Ectodermal cell (in vitro differentiated cells): Measurements from ENCODE around the gene NAT10. TPM values are rescaled to one million over a fixed set of nuclear protein-coding genes. Genes with fewer than 3 reads are reported as not detected.
"Not testable (repeated sequence)": the region's sequence is repeated elsewhere in the genome, so short reads cannot be mapped to it uniquely, and the experiment has no call there.

Experiments used
- H3K27ac ChIP-seq: 2 replicates; pipeline ENCODE4 v1.7.0; 2013; ENCODE audit warnings: mild to moderate bottlenecking, low read depth, low read length; ENCODE audit not compliant: insufficient read depth, poor library complexity, severe bottlenecking
- H3K27me3 ChIP-seq: 2 replicates; pipeline ENCODE4 v1.7.0; 2013; ENCODE audit warnings: mild to moderate bottlenecking, low read length; ENCODE audit not compliant: insufficient read depth, control insufficient read depth, poor library complexity, severe bottlenecking
- H3K36me3 ChIP-seq: one replicate; pipeline ENCODE4 v1.7.0; 2013; ENCODE audit warnings: low read length; ENCODE audit not compliant: control insufficient read depth, insufficient read depth
- H3K4me1 ChIP-seq: one replicate; pipeline ENCODE4 v1.7.0; 2013; ENCODE audit warnings: low read length; ENCODE audit not compliant: control insufficient read depth, insufficient read depth
- H3K4me3 ChIP-seq: 2 replicates; pipeline ENCODE4 v1.7.0; 2013; ENCODE audit warnings: low read depth, low read length, control low read depth; ENCODE audit not compliant: insufficient read depth
- H3K9me3 ChIP-seq: 2 replicates; pipeline ENCODE4 v1.7.0; 2013; ENCODE audit warnings: mild to moderate bottlenecking, low read length, moderate library complexity; ENCODE audit not compliant: control insufficient read depth
- WGBS, 2 experiments: methylation state at CpG; one replicate each; pipeline ENCODE4 v1.1.7; 2013; ENCODE audit warnings: missing lambda C conversion rate in 2 of 2; 5-methylcytosine and 5-hydroxymethylcytosine counted together
- polyA plus RNA-seq, 4 experiments: library from polyadenylated mRNA; stranded (reverse); fragments of 50-300 nt; gene quantifications; one replicate each; pipeline ENCODE4 v1.2.3, GENCODE V29; 2013

Gene NAT10
- 68.3 TPM for polyA plus RNA-seq (2013, experiment 1 of 4)
- 66.8 TPM for polyA plus RNA-seq (2013, experiment 2 of 4)
- 38.6 TPM for polyA plus RNA-seq (2013, experiment 3 of 4)
- 43.9 TPM for polyA plus RNA-seq (2013, experiment 4 of 4)

GRCh38 chr11:34105079-34105956 lies at the start of gene NAT10:
Gene NAT10, plus strand, starts transcription at chr11:34105629. Its CDS starts 2,597 bp downstream, at chr11:34108226.
- Histone ChIP-seq H3K9me3 (no peaks in the 10 kb centered on the region), H3K4me1 (peaks cover 3% of the 10 kb centered on the region), H3K27me3 (no peaks in the 10 kb centered on the region), H3K27ac (peak within 1 kb of the TSS; percentile 89), H3K4me3 (peak within 1 kb of the TSS; percentile 97), H3K36me3 (peaks cover 12% of the 10 kb centered on the region)
- WGBS, 2 experiments: 0% methylated on average over 55 of the region's 55 CpGs

GRCh38 chr11:34056672-34057071 lies 48.8 kb upstream of the NAT10 start:
- Histone ChIP-seq H3K27ac (no peak overlapping the region), H3K36me3 (peaks cover 6% of the 10 kb centered on the region), H3K4me3 (no peak overlapping the region), H3K9me3 (no peaks in the 10 kb centered on the region), H3K27me3 (no peaks in the 10 kb centered on the region), H3K4me1 (peaks cover 12% of the 10 kb centered on the region)
- 78 to 96% methylated on average over 2 of the region's 2 CpGs for WGBS, 2 experiments

- no peak overlapping the region for H3K4me3 ChIP-seq
- no peaks in the 10 kb centered on the region for H3K9me3 ChIP-seq
- no peaks in the 10 kb centered on the region for H3K4me1 ChIP-seq
- no peak overlapping the region for H3K27ac ChIP-seq
- 99 to 100% methylated on average over 2 of the region's 2 CpGs for WGBS, 2 experiments
- no peaks in the 10 kb centered on the region for H3K27me3 ChIP-seq
- H3K36me3 ChIP-seq: peaks cover 6% of the 10 kb centered on the region
Observed at GRCh38 chr11:34063061-34063795, 42.2 kb upstream of the NAT10 start.

DNA sequence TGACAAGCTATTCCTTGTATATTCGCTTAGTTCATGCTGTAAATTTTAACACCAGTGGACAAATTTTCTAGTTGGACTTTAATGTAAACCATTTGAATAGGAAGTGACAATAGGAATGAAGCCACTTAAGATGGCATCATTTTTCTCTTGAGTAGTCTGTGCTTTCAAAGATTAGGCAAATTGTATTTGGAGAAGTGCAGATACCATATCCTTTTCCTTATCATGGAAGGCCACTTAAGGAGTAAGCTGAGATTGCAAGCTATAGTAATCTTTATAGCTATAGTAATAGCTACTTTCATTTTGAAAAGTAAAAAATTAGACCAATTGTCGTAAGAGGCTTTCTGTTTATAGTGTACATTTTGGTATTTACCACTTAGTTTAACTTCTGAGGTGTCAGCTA lies 41.1 kb upstream of the NAT10 start:
- Histone ChIP-seq H3K9me3 (no peaks in the 10 kb centered on the region), H3K4me1 (no peaks in the 10 kb centered on the region), H3K4me3 (no peak overlapping the region), H3K27ac (no peak overlapping the region), H3K36me3 (peaks cover 6% of the 10 kb centered on the region), H3K27me3 (no peaks in the 10 kb centered on the region)
- 93 to 100% methylated on average over 2 of the region's 2 CpGs for WGBS, 2 experiments

GRCh38 chr11:34065505-34066203 lies 39.8 kb upstream of the NAT10 start:
- no peaks in the 10 kb centered on the region for H3K9me3 ChIP-seq
- no peak overlapping the region for H3K4me3 ChIP-seq
- no peaks in the 10 kb centered on the region for H3K27me3 ChIP-seq
- H3K36me3 ChIP-seq: peaks cover 6% of the 10 kb centered on the region
- 88 to 94% methylated on average over 5 to 6 of the region's 6 CpGs for WGBS, 2 experiments
- no peaks in the 10 kb centered on the region for H3K4me1 ChIP-seq
- no peak overlapping the region for H3K27ac ChIP-seq

DNA sequence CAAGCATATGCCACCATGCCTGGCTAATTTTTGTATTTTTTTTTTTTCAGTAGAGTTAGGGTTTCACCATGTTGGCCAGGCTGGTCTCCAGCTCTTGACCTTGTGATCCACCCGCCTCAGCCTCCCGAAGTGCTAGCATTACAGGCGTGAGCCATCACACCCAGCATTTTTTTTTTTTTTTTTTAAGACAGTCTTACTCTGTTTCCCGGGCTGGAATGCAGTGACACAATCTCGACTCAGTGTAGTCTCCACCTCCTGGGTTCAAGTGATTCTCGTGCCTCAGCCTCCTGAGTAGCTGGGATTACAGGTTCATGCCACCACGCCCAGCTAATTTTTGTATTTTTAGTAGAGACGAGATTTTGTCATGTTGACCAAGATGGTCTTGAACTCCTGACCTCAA lies 38.7 kb upstream of the NAT10 start:
- H3K36me3 ChIP-seq, H3K27ac ChIP-seq, H3K9me3 ChIP-seq, H3K4me3 ChIP-seq, H3K27me3 ChIP-seq, H3K4me1 ChIP-seq: not testable (repeated sequence)
- 86 to 89% methylated on average over 8 of the region's 8 CpGs for WGBS, 2 experiments

GRCh38 chr11:34067383-34068065 lies 37.9 kb upstream of the NAT10 start:
- 97% methylated on average over 7 of the region's 7 CpGs for WGBS, 2 experiments
- Histone ChIP-seq H3K27ac (no peak overlapping the region), H3K27me3 (no peaks in the 10 kb centered on the region), H3K4me1 (no peaks in the 10 kb centered on the region), H3K9me3 (no peaks in the 10 kb centered on the region), H3K4me3 (no peak overlapping the region), H3K36me3 (peaks cover 11% of the 10 kb centered on the region)

DNA sequence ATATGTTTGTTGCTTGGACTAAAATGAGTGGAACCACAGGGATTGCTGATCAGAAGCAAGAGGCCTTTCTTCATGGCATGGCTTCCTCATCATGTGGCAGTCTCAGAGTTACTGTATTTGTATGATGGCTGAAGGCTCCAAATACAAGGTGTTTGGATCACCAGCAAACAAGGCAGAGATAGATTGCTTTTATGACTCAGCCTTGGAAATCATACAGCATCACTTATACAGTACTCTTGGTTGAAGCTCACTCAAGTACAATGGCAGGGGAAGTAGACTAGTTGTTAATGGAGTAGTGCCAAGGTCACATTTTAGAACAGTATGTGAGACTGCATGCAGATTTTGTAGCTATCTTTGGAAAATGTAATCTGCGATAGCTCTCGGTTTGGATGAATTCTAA lies 37.3 kb upstream of the NAT10 start:
- Histone ChIP-seq H3K27me3 (no peaks in the 10 kb centered on the region), H3K4me3 (no peak overlapping the region), H3K36me3 (peaks cover 13% of the 10 kb centered on the region), H3K9me3 (no peaks in the 10 kb centered on the region), H3K27ac (no peak overlapping the region), H3K4me1 (no peaks in the 10 kb centered on the region)
- 98 to 100% methylated on average over 2 of the region's 2 CpGs for WGBS, 2 experiments

- not testable (repeated sequence) for H3K27me3 ChIP-seq, H3K4me3 ChIP-seq, H3K9me3 ChIP-seq, H3K4me1 ChIP-seq, H3K27ac ChIP-seq
- WGBS, 2 experiments: 95 to 96% methylated on average over 8 of the region's 8 CpGs
- H3K36me3 ChIP-seq: peaks cover 39% of the 10 kb centered on the region
Observed at GRCh38 chr11:34071306-34071705, 34.1 kb upstream of the NAT10 start.
